ENCODE data around the gene SLC24A4.

GRCh38 chr14:92538412-92538985 lies 215.5 kb downstream of the SLC24A4 start:
- TF ChIP-seq ZFP37 (tag by site-specific recombination; IDR thresholded peaks at IDR 0.05) = no peak
- TF ChIP-seq KLF1 (tag by site-specific recombination; IDR thresholded peaks at IDR 0.05) = no peak
- TF ChIP-seq CTCF (tag by site-specific recombination; IDR thresholded peaks at IDR 0.05) = no peak

All from HEK293 (cell line).